LNCAP (cell line): Measurements from ENCODE around the gene FRMD1.

Source experiments
- CTCF ChIP-seq: fragments of 450-650 bp; IDR thresholded peaks from 2 replicates; pipeline ENCODE4 v1.5.1; 2017; ENCODE audit warnings: mild to moderate bottlenecking

The FRMD1 gene

GRCh38 chr6:168031411-168031971 is 47.5 kb downstream of the FRMD1 start:
- TF ChIP-seq CTCF, result no peak

GRCh38 chr6:168030908-168031307 is 48.1 kb downstream of the FRMD1 start:
- no peak for TF ChIP-seq CTCF

- TF ChIP-seq CTCF, result no peak
Measured at GRCh38 chr6:168030218-168030746, 48.7 kb downstream of the FRMD1 start.

GRCh38 chr6:168029459-168030217 is 49.4 kb downstream of the FRMD1 start:
- no peak for TF ChIP-seq CTCF

GRCh38 chr6:168028181-168028580 is 50.8 kb downstream of the FRMD1 start:
- TF ChIP-seq CTCF, result no peak

GRCh38 chr6:168027521-168027920 is 51.5 kb downstream of the FRMD1 start:
- no peak for TF ChIP-seq CTCF

- TF ChIP-seq CTCF, result no peak
Measured at GRCh38 chr6:168026925-168027324, 52.1 kb downstream of the FRMD1 start.
